Middle frontal gyrus (tissue), 1 donor: Measurements from ENCODE around the gene SQOR.

Experiments used
- DNase-seq: peaks from one replicate; pipeline ENCODE4 v3.0.0-alpha.2; 2015; ENCODE audit warnings: low spot score; ENCODE audit errors: extremely low spot score

SQOR gene

GRCh38 chr15:45705510-45706473 is 71.0 kb downstream of the SQOR start:
- DNase-seq, result peak; percentile 82

- DNase-seq, result no peak
These were observed 75.8 kb downstream of the SQOR start for GRCh38 chr15:45710657-45711056.

GRCh38 chr15:45714590-45715488 is 80.0 kb downstream of the SQOR start:
- DNase-seq, result peak; percentile 34

- DNase-seq, result no peak
These were observed 80.7 kb downstream of the SQOR start for GRCh38 chr15:45715528-45715927.

GRCh38 chr15:45719490-45719889 is 84.7 kb downstream of the SQOR start:
- no peak for DNase-seq

GRCh38 chr15:45720183-45720582 is 85.4 kb downstream of the SQOR start:
- no peak for DNase-seq

- no peak for DNase-seq
These were observed 93.8 kb downstream of the SQOR start for GRCh38 chr15:45728641-45729040.

- DNase-seq, result no peak
These were observed 94.3 kb downstream of the SQOR start for GRCh38 chr15:45729141-45729540.

- no peak for DNase-seq
These were observed 96.5 kb downstream of the SQOR start for GRCh38 chr15:45731343-45731742.

- no peak for DNase-seq
These were observed 97.8 kb downstream of the SQOR start for GRCh38 chr15:45732662-45733061.

- no peak for DNase-seq
These were observed 99.5 kb downstream of the SQOR start for GRCh38 chr15:45734260-45734711.
